Superior temporal gyrus (tissue), 1 donor: ENCODE measurements around the gene TUBA4A.
"Not testable (repeated sequence)": the region's sequence is repeated elsewhere in the genome, so short reads cannot be mapped to it uniquely, and the experiment has no call there.

Experiments used
- DNase-seq: peaks from one replicate; pipeline ENCODE4 v3.0.0-alpha.2; 2016; ENCODE audit errors: extremely low spot score

Gene TUBA4A

DNA sequence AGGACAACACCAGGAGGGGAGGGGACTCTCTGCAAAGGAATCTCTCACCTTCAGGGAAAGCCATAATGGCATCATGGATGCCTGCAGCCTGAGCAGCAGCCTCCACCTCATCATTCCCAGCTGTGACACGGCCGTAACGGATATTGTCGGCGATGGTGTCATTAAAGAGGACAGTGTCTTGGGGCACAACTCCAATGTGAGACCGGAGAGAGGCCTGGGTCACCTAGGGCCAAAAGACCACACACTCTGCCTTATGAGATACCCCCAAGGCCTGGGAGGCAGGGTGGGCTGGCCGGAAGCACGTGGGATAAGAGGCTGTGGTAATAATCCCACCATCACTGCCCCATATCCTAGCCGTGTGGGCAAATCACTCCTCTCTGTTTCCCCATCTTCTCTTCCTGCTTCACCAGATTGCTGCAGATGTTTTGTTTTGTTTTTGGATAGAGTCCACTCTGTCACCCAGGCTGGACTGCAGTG lies 42.8 kb downstream of the TUBA4A start:
- no peak for DNase-seq

DNA sequence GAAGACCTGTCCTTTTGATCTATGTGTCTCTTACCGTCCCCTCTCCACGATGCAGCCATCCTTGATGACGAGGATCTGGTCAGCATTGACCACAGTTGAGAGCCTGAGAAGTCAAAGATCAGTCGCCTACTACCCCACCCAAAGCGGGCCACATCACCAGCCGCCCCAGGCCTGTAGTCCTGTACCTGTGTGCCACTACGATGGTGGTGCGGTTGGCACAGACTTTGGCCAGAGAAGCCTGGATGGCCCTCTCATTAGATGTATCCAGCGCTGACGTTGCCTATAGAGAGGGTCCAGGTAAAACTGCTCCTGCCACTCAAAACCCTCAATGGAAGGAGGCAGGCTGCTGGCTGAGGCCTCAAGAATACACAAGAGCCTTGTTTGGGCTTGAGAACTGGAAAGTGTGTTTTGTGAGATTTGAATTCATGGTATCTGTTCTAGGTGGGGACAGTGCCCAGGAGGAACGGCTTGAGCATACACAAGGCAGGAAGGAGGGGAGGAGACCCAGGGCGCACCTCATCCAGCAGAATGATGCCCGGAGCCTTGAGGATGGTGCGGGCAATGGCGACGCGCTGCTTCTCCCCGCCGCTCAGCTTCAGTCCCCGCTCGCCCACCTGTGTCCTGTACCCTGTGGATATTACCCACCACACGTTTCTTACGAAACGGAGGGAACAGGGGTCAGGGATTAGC lies 43.4 kb downstream of the TUBA4A start:
- DNase-seq: no peak

DNA sequence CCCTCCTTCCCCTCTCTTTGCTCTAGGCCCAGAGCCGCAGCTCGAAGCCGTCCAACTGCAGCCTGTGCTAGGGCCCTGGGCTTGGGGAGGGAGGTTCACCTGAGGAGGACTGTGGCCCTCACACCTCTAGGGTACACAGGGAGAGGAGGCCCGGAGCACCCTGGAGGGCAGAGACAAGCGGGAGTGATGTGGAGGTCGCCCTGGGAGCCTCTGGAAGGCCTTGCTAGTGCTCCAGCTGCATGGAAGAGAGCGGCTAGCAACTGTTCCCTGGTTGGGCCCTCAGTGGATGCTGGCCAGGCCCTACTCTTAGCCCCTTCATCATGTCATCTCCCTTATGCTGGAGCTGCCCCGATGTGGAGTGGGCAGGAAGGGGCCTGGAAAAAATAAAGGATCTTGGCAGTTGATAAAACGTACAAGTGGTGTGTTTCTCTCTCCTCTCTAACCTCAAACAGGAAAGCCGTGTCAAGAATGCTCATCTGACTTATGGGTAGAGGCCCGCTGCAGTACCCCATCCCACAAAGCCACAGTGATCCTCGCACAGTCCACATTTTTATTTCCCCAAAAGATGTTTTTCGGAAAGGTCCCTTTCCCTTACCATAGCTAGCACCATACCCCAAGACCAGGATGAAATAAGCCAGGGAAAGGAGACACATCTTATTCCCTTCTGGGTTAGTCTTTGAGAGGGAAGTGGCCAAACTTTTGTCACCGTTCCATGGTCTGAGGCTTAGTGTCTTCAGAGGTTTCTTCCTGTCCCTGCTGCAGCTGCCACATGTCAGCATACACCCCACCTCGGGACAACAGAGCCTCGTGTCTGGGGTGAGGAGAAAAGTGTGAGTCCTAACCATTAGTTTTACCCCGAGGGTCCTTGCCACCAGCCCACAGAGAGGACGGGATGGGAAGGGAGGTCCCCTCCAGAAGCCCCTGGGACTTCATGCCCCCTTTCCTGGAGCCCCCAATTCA lies 44.2 kb downstream of the TUBA4A start:
- DNase-seq: no peak

DNA sequence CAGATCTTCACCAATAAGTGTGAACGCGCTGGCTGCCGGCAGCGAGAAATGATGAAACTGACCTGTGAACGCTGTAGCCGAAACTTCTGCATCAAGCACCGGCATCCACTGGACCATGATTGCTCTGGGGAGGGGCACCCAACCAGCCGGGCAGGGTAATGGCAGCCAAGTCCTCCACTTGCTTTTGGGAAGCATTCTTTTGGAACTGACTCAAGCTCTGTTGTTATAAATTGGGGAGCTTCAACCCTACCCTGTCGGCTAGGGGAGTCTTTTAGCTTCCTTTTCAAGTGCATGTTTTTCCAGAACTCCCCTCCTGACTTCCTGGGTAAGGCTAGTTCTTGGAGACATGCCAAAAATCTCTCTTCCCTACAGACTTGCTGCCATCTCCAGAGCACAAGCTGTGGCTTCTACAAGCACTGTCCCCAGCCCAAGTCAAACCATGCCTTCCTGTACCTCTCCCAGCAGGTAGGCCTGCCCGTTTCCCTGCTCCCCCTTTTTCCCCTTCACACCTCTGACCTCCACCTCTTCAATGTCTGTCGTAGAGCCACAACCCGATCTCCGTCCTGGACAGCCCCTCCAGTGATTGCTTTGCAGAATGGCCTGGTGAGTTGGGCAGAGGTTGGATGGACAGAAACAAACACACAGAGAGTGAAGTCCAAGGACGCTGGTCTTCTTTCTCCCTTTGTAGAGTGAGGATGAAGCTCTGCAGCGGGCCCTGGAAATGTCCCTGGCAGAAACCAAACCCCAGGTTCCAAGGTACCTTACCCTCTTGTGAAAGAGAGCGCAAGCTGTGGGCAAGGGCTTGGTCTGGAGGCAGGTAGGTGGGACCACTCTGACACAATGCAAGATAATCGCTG lies 45.6 kb downstream of the TUBA4A start:
- DNase-seq: no peak

DNA sequence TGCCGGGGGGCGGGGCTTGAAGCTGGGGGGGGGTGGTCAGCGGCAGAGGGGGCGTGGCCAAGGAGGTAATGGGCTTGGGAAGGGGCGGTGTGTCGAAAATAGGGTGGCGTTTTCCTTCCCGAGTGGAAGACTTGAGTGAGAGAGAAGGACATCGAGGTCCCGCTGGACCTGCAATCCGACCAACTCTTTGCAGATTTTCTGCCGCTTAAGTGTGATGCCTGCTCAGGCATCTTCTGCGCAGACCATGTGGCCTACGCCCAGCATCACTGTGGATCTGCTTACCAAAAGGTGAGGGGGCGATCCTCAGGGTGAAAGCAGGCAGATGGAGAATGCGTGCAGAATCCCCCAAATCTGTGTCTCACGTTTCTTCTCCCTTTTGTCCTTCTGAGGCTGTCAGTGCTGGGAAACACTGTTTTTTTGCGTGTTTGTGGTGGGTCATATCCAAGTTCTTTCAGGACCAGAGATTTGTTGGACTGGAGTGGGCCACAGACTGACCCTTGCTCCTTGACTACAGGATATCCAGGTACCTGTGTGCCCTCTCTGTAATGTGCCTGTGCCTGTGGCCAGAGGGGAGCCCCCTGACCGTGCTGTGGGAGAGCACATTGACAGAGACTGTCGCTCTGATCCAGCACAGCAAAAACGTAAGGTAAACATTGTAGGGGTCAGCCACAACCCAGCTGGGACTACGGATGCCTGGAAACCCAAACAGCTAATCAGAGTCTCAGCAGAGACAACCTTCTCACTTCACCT lies 46.4 kb downstream of the TUBA4A start:
- DNase-seq: peak; percentile 54

DNA sequence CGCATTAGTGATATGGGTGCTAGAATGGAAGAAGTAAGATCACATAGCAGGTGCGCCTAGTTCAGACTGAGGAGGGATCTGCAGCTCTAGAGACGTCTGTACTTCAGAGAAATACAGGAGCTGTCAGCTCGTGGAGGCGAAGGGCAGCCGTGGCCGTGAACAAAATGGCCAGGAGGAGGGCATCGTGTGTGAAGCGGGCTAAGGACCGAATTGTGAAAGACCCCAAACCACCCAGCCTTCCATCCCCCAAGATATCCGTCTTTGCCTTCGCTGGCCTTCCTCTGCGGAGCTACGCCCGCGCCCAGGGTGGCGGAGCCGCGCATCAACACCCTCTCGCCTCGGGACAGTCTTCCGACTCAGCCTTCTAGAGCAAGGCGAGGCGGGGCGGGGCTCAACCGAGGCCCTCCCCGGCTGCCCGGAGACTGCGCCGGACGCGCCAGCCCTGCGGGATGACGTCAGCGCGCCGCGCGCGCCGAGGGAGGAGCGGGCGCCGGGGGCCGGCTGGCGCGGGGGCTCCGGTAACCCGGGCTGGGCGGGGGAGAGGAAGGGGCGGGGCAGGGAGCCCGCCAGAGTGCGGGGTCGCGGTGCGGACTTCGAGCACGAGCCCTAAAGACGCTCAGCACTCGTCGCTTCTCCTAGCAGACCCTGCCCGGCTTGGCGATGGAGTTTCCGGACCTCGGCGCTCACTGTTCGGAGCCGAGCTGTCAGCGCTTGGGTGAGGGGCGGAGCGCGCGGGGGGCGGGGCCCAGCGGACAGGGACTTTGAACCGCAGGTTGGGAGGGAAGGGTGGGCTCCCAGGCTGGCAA lies 47.2 kb downstream of the TUBA4A start, which contains the start of gene ZFAND2B:
ZFAND2B (plus strand) TSS at position 455 of the 806 bp plus-strand sequence; CDS start at position 661, 206 bp downstream.
- DNase-seq: peak; percentile 94

DNA sequence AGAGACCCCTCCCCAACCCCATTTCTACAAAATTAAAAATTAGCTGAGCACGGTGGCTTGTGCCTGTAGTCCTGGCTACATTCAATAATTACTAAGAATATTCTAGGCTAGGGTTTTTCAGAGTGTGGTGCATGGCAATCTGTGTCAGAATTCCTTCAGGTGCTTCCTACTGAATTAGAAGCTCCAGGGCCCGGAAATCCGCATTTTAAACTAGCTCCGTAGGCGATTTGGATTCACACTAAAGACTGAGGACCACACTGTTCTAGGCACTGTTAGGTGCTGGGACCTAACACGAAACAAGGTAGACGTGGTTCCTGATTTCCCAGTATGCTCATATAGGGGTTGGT lies 47.8 kb downstream of the TUBA4A start:
- no peak for DNase-seq

DNA sequence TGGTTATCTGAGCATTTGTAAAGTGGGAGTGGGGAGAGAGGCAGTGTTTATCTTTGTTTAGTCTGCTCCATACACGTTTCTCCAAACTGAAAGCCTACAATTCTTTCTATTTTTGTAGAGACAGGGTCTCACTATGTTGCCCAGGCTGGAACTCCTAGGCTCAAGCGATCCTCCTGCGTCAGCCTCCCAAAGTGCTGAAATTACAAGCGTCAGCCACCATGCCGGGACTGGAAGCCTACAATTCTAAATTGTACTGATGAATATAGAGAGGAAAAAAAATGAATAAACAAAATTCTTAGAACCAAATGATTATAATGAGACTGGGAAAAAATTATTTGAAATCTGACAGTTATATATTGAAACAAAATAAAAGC lies 48.6 kb downstream of the TUBA4A start:
- DNase-seq: no peak

GRCh38 chr2:219204425-219205164 lies 49.1 kb downstream of the TUBA4A start:
- no peak for DNase-seq

- DNase-seq: not testable (repeated sequence)
Measured at GRCh38 chr2:219201331-219201730, 52.4 kb downstream of the TUBA4A start.

DNA sequence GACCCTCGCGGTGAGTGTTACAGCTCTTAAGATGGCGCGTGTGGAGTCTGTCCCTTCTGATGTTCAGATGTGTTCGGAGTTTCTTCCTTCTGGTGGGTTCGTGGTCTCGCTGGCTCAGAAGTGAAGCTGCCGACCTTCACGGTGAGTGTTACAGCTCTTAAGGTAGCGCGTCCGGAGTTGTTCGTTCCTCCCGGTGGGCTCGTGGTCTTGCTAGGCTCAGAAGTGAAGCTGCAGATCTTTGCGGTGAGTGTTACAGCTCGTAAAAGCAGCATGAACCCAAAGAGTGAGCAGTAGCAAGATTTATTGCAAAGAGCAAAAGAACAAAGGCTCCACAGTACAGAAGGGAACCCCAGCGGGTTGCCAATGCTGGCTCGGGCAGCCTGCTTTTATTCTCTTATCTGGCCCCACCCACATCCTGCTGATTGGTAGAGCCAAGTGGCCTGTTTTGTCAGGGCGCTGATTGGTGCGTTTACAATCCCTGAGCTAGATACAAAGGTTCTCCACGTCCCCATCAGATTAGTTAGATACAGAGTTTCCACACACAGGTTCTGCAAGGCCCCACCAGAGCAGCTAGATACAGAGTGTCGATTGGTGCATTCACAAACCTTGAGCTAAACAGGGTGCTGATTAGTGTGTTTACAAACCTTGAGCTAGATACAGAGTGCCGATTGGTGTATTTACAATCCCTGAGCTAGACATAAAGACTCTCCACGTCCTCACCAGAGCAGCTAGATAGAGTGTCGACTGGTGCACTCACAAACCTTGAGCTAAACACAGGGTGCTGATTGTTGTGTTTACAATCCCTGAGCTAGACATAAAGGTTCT lies 53.0 kb downstream of the TUBA4A start:
- DNase-seq: not testable (repeated sequence)
